Measurements from ENCODE around the gene NAA50.

DNA sequence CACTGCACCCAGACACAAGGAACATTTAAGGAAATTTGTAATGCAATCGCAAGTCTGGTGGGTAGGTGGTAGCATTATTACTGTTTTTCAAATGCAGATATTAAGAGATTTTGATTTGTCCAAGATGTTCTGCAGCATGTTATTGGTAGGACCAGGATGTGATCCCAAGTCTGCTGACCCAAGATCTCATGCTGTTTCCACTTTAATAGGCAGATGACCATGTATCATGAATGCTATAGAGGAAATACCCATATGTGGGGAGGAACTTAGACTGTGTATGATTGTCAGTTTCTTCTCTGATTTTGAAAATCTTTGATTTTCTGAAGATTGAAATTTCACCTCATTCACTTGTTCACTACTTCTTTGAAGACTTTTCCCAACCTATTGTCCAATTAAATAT is 29.5 kb upstream of the NAA50 start:
- TF ChIP-seq RAD21 (IDR thresholded peaks at IDR 0.05; ENCODE audit: low read length), result no peak
- TF ChIP-seq, protein P1, sequence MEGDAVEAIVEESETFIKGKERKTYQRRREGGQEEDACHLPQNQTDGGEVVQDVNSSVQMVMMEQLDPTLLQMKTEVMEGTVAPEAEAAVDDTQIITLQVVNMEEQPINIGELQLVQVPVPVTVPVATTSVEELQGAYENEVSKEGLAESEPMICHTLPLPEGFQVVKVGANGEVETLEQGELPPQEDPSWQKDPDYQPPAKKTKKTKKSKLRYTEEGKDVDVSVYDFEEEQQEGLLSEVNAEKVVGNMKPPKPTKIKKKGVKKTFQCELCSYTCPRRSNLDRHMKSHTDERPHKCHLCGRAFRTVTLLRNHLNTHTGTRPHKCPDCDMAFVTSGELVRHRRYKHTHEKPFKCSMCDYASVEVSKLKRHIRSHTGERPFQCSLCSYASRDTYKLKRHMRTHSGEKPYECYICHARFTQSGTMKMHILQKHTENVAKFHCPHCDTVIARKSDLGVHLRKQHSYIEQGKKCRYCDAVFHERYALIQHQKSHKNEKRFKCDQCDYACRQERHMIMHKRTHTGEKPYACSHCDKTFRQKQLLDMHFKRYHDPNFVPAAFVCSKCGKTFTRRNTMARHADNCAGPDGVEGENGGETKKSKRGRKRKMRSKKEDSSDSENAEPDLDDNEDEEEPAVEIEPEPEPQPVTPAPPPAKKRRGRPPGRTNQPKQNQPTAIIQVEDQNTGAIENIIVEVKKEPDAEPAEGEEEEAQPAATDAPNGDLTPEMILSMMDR (IDR thresholded peaks at IDR 0.05), result no peak
- no peak for TF ChIP-seq TAF1 (IDR thresholded peaks at IDR 0.05; ENCODE audit: borderline replicate concordance, low read depth, low read length)
- no peak for TF ChIP-seq YY1 (IDR thresholded peaks at IDR 0.05; ENCODE audit: low read depth)
- TF ChIP-seq, protein P2, sequence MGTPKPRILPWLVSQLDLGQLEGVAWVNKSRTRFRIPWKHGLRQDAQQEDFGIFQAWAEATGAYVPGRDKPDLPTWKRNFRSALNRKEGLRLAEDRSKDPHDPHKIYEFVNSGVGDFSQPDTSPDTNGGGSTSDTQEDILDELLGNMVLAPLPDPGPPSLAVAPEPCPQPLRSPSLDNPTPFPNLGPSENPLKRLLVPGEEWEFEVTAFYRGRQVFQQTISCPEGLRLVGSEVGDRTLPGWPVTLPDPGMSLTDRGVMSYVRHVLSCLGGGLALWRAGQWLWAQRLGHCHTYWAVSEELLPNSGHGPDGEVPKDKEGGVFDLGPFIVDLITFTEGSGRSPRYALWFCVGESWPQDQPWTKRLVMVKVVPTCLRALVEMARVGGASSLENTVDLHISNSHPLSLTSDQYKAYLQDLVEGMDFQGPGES (IDR thresholded peaks at IDR 0.05; ENCODE audit: low read depth, low read length), result no peak
- TF ChIP-seq, protein P3, sequence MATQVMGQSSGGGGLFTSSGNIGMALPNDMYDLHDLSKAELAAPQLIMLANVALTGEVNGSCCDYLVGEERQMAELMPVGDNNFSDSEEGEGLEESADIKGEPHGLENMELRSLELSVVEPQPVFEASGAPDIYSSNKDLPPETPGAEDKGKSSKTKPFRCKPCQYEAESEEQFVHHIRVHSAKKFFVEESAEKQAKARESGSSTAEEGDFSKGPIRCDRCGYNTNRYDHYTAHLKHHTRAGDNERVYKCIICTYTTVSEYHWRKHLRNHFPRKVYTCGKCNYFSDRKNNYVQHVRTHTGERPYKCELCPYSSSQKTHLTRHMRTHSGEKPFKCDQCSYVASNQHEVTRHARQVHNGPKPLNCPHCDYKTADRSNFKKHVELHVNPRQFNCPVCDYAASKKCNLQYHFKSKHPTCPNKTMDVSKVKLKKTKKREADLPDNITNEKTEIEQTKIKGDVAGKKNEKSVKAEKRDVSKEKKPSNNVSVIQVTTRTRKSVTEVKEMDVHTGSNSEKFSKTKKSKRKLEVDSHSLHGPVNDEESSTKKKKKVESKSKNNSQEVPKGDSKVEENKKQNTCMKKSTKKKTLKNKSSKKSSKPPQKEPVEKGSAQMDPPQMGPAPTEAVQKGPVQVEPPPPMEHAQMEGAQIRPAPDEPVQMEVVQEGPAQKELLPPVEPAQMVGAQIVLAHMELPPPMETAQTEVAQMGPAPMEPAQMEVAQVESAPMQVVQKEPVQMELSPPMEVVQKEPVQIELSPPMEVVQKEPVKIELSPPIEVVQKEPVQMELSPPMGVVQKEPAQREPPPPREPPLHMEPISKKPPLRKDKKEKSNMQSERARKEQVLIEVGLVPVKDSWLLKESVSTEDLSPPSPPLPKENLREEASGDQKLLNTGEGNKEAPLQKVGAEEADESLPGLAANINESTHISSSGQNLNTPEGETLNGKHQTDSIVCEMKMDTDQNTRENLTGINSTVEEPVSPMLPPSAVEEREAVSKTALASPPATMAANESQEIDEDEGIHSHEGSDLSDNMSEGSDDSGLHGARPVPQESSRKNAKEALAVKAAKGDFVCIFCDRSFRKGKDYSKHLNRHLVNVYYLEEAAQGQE (IDR thresholded peaks at IDR 0.05; ENCODE audit: low read depth, low read length), result no peak
- TF ChIP-seq GATA2 (CRISPR knock-in tag; IDR thresholded peaks at IDR 0.05), result no peak
- TF ChIP-seq GABPA (IDR thresholded peaks at IDR 0.05; ENCODE audit: low read depth), result no peak
- TF ChIP-seq SIN3A (IDR thresholded peaks at IDR 0.05; ENCODE audit: borderline replicate concordance, low read depth, low read length), result no peak
- no peak for TF ChIP-seq FOXJ3 (CRISPR knock-in tag; IDR thresholded peaks at IDR 0.05)
- TF ChIP-seq ELF1 (IDR thresholded peaks at IDR 0.05), result no peak
- TF ChIP-seq FOXM1 (IDR thresholded peaks at IDR 0.05; ENCODE audit: low read depth), result no peak
- TF ChIP-seq CHD2 (IDR thresholded peaks at IDR 0.05; ENCODE audit: low read length, partially characterized antibody), result no peak
